ENCODE measurements around the gene THOC5. TPM values are rescaled to one million over a fixed set of nuclear protein-coding genes. Genes with fewer than 3 reads are reported as not detected.

Gene THOC5
- total and polyA plus RNA-seq, 12 donors = 32.0 to 77.9 (median 39.0) TPM

DNA sequence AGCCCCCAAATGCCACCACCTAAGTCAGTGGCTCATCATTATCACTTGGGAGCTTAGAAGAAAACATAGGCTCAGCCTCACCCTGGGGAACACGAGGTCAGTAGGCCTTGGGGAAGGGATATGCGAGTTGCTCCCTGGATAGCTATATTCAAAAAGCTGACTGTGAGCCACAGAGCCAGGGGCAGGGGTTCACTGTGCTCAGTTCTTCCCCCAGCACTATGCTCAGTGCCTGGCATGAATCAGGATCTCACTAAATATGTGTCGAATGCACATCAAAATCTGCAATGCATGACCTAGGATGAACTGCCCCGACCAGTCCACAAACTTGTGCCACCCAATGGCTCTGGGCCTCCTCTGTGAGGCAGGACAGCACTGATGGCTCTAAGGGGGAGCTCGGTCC lies 35.1 kb downstream of the THOC5 start:
- WGBS, 2 donors = 92 to 93% methylated on average over 5 of the region's 5 CpGs
- Histone ChIP-seq H3K4me1 (peaks cover 0 to 14% (median 0%) of the 10 kb centered on the region in 9 donors), H3K27ac (peak overlapping the region in 6 of 10 donors; percentile 4 to 68 (median 44)), H3K9me3 (no peaks in the 10 kb centered on the region), H3K36me3 (peaks cover 0 to 100% (median 60%) of the 10 kb centered on the region in 9 donors), H3K27me3 (no peaks in the 10 kb centered on the region), H3K4me3 (no peak overlapping the region)
- TF ChIP-seq, protein P1, sequence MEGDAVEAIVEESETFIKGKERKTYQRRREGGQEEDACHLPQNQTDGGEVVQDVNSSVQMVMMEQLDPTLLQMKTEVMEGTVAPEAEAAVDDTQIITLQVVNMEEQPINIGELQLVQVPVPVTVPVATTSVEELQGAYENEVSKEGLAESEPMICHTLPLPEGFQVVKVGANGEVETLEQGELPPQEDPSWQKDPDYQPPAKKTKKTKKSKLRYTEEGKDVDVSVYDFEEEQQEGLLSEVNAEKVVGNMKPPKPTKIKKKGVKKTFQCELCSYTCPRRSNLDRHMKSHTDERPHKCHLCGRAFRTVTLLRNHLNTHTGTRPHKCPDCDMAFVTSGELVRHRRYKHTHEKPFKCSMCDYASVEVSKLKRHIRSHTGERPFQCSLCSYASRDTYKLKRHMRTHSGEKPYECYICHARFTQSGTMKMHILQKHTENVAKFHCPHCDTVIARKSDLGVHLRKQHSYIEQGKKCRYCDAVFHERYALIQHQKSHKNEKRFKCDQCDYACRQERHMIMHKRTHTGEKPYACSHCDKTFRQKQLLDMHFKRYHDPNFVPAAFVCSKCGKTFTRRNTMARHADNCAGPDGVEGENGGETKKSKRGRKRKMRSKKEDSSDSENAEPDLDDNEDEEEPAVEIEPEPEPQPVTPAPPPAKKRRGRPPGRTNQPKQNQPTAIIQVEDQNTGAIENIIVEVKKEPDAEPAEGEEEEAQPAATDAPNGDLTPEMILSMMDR (IDR thresholded peaks at IDR 0.05) = no peak
- ATAC-seq (no peak), DNase-seq (no peak)
- intact Hi-C loops (cut with DNase I) = no loop called here

DNA sequence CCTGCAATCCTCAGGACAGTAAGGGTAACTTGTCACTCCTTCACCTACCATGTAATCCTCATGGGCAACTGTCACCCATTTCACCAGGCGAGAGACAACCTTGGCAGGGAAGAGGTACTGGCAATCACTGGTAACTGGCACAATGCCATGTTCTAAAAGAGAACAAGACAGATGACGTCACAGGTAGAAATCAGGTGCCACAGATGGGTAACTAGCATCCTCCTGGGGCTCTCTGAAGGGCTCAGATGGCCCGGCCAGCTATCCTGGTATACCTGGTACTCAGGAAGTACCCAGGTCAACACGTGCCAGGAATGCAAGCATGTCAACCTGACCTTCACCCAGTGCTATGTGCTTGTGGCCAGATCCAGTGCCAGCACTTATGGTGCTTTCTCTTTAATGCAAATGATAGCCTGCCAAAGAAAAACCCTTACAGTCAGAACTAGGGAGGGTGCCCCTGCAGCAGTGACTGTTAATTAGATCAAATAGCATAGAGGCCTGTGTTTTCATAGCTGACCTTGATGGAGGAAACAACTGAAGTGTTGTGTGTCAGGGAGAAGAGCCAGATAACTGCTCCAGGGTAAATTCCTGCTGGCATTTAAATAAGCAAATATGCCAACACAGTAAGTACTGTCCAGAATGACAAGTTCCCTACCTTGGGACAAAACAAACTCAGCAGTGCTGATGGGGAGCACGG lies 36.2 kb downstream of the THOC5 start:
- no peaks in the 10 kb centered on the region for H3K9me3 ChIP-seq
- ATAC-seq (peak; percentile 52 to 91 (median 80)), DNase-seq (peak in 1 of 2 donors; percentile 23)
- 49 to 58% methylated on average over 5 of the region's 5 CpGs for WGBS, 2 donors
- H3K4me3 ChIP-seq = no peak overlapping the region
- H3K4me1 ChIP-seq = peaks cover 0 to 14% (median 0%) of the 10 kb centered on the region in 9 donors
- TF ChIP-seq, protein P1 (IDR thresholded peaks at IDR 0.05) = no peak
- H3K27me3 ChIP-seq = no peaks in the 10 kb centered on the region
- peaks cover 0 to 100% (median 60%) of the 10 kb centered on the region in 9 donors for H3K36me3 ChIP-seq
- intact Hi-C loops (cut with DNase I) = no loop called here
- H3K27ac ChIP-seq = peak overlapping the region in 9 of 10 donors; percentile 35 to 68 (median 52)

DNA sequence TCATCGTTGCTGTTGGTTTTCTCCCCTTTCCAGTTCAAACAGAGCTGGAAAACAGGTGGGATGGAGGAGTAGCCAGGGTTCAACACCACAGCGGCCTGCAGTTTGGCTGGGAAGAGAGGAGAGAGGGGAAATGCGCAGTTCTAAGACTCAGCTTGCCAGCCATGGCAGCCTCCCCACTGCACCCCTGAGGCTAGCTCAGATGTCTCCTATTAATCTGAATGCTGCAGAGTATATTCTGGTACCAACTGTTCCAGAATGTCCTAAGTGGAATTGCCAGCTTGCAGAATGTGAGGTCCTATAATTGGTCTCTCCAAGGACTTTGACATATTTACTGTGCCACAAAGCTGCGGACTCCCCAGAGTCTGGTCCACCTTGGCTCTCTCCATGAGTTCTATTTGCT lies 41.5 kb downstream of the THOC5 start:
- no peak overlapping the region for H3K4me3 ChIP-seq
- ATAC-seq = peak in 1 of 8 donors; percentile 27
- peaks cover 0 to 10% (median 0%) of the 10 kb centered on the region in 9 donors for H3K4me1 ChIP-seq
- H3K27ac ChIP-seq = no peak overlapping the region
- 65 to 81% methylated on average over 4 of the region's 4 CpGs for WGBS, 2 donors
- TF ChIP-seq, protein P1 (IDR thresholded peaks at IDR 0.05) = no peak
- peaks cover 0 to 99% (median 39%) of the 10 kb centered on the region in 9 donors for H3K36me3 ChIP-seq
- H3K27me3 ChIP-seq = no peaks in the 10 kb centered on the region
- H3K9me3 ChIP-seq = no peaks in the 10 kb centered on the region
- no peak for DNase-seq
- intact Hi-C loops (cut with DNase I) = no loop called here

DNA sequence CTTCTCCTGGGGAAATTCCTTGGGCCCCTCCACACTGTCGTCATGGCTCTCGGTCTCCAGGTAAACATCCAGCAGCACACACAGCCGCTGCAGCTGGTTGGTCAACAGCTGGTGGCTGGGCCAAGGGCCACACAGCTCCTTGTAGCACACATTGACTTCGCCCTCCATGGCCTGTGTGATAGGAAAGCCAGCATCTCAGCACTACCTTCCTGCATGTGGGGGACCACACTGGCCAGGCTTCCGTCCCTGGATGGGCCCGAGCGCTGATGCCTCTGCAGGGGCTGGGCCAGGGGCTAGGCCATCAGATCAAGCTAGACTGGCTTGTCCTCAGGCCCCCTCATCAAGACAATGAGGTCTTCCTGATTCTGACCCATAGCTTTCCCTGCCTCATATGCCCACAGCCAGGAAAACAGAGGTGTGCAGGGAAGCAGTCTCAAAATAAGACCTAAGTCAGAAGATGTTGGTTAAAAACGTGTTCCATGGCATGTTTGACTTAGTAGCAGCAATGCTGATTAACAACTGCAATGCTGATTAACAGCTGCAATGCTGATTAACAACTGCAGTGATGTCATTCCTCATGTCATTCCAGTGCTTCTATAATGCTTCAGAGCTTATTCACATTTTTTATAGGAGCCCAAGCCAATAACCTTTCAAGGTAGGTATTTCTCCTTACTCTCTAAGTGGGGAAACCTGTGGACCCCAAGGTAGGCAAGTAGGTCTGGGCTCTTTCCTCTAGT lies 42.3 kb downstream of the THOC5 start:
- Histone ChIP-seq H3K4me1 (peaks cover 0 to 10% (median 0%) of the 10 kb centered on the region in 9 donors), H3K9me3 (no peaks in the 10 kb centered on the region), H3K36me3 (peaks cover 0 to 99% (median 40%) of the 10 kb centered on the region in 9 donors), H3K27me3 (no peaks in the 10 kb centered on the region), H3K27ac (no peak overlapping the region), H3K4me3 (no peak overlapping the region)
- TF ChIP-seq, protein P1 (IDR thresholded peaks at IDR 0.05) = no peak
- 92% methylated on average over 8 of the region's 8 CpGs for WGBS, 2 donors
- ATAC-seq (no peak), DNase-seq (no peak)
- intact Hi-C loops (cut with DNase I) = no loop called here
